Testis (tissue), 2 donors: ENCODE measurements around the gene RNF182.

ENCODE experiments used
- POLR2A ChIP-seq: fragments of 450-650 bp; IDR thresholded peaks from one replicate; pipeline ENCODE4 v1.6.1; 2017; ENCODE audit warnings: antibody characterized with exemption, mild to moderate bottlenecking, moderate library complexity
- TF ChIP-seq, protein P1 (sequence below), 3 experiments: fragments of 450-650 bp in 2 of 3; fragments of 200-600 bp in 1 of 3; sonication (generic) in 1 of 3; IDR thresholded peaks; one replicate each; pipeline ENCODE4 v1.5.1; 2016 to 2019; ENCODE audit warnings: antibody characterized with exemption in 3 of 3, mild to moderate bottlenecking in 2 of 3, moderate library complexity in 1 of 3

DNA sequence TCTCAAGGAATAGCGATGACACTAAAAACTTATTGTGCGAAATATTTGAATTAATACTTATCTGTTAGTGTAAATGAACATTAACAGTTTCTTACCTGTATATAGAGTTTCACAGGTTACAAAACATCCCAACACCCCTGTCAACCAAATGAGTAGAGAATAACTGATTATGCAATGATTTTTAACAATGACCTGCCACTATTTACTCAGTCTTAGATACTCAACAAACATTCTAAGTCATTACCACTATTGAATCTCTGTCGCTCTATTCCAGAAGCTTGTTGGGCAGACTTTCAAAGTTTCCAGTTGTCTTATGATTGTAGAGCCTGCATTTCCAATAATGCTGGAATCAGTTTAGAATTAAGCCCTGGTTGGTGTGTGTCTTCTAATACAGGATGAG is 85.5 kb downstream of the RNF182 start:
- TF ChIP-seq, protein P1, sequence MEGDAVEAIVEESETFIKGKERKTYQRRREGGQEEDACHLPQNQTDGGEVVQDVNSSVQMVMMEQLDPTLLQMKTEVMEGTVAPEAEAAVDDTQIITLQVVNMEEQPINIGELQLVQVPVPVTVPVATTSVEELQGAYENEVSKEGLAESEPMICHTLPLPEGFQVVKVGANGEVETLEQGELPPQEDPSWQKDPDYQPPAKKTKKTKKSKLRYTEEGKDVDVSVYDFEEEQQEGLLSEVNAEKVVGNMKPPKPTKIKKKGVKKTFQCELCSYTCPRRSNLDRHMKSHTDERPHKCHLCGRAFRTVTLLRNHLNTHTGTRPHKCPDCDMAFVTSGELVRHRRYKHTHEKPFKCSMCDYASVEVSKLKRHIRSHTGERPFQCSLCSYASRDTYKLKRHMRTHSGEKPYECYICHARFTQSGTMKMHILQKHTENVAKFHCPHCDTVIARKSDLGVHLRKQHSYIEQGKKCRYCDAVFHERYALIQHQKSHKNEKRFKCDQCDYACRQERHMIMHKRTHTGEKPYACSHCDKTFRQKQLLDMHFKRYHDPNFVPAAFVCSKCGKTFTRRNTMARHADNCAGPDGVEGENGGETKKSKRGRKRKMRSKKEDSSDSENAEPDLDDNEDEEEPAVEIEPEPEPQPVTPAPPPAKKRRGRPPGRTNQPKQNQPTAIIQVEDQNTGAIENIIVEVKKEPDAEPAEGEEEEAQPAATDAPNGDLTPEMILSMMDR (IDR thresholded peaks at IDR 0.05) = no peak
- TF ChIP-seq POLR2A = no peak
